Spleen (tissue), 11 donors: ENCODE measurements around the gene CREB3L4. TPM values are rescaled to one million over a fixed set of nuclear protein-coding genes. Genes with fewer than 3 reads are reported as not detected.

Experiments used
- DNase-seq: peaks from one replicate; pipeline ENCODE4 v3.0.0-alpha.2; 2020
- H3K27ac ChIP-seq, 8 donors: fragments of 200-600 bp; sonication (generic) in 7 of 8; 1 replicate in 4 of 8; 2 replicates in 4 of 8; pipeline versions ENCODE4 v1.5.0 to v1.8.0; 2016 to 2021; ENCODE audit warnings: inconsistent platforms in 4 of 8, mild to moderate bottlenecking in 4 of 8, moderate library complexity in 1 of 8
- H3K27me3 ChIP-seq, 7 donors: fragments of 200-600 bp; sonication (generic) in 6 of 7; replicated peaks in 1 of 7; 1 replicate in 4 of 7; 2 replicates in 3 of 7; pipeline versions ENCODE4 v1.5.0 to v1.8.0; 2016 to 2021; ENCODE audit warnings: inconsistent platforms in 3 of 7, mild to moderate bottlenecking in 1 of 7
- H3K36me3 ChIP-seq, 6 donors: fragments of 200-600 bp; sonication (generic) in 5 of 6; 1 replicate in 4 of 6; 2 replicates in 2 of 6; pipeline versions ENCODE4 v1.5.0 to v1.8.0; 2016 to 2021; ENCODE audit warnings: inconsistent platforms in 2 of 6
- H3K4me1 ChIP-seq, 6 donors: fragments of 200-600 bp; sonication (generic) in 5 of 6; 1 replicate in 3 of 6; 2 replicates in 3 of 6; pipeline versions ENCODE4 v1.5.0 to v1.8.0; 2016 to 2021; ENCODE audit warnings: inconsistent platforms in 3 of 6
- H3K4me3 ChIP-seq, 8 donors: fragments of 200-600 bp; sonication (generic) in 7 of 8; 1 replicate in 4 of 8; 2 replicates in 4 of 8; pipeline versions ENCODE4 v1.5.0 to v1.8.0; 2016 to 2021; ENCODE audit warnings: inconsistent platforms in 4 of 8, mild to moderate bottlenecking in 4 of 8, moderate library complexity in 2 of 8
- H3K9me3 ChIP-seq, 8 donors: fragments of 200-600 bp; sonication (generic) in 7 of 8; 1 replicate in 4 of 8; 2 replicates in 4 of 8; pipeline versions ENCODE4 v1.5.0 to v1.8.0; 2016 to 2021; ENCODE audit warnings: inconsistent platforms in 4 of 8
- CTCF ChIP-seq, 11 experiments: fragments of 200-600 bp in 7 of 11; fragments of 450-650 bp in 4 of 11; sonication (generic) in 4 of 11; IDR thresholded peaks in 8 of 11; conservative IDR thresholded peaks in 3 of 11; 1 replicate in 7 of 11; 2 replicates in 4 of 11; pipeline versions ENCODE4 v1.4.0 to v1.8.0; 2016 to 2021; ENCODE audit warnings: antibody characterized with exemption in 11 of 11, inconsistent platforms in 4 of 11, mild to moderate bottlenecking in 1 of 11
- POLR2A ChIP-seq, 3 donors: fragments of 450-650 bp; IDR thresholded peaks; one replicate each; pipeline ENCODE4 v1.5.1; 2017; ENCODE audit warnings: antibody characterized with exemption in 3 of 3, mild to moderate bottlenecking in 1 of 3
- POLR2AphosphoS5 ChIP-seq, 3 donors: sonication (generic); formaldehyde crosslinking; IDR thresholded peaks; one replicate each; pipeline ENCODE4 v1.5.1; 2017; ENCODE audit warnings: antibody characterized with exemption in 3 of 3
- WGBS, 5 donors: extraction: QIAGEN DNeasy Blood & Tissue Kit in 3 of 5; methylation state at CpG; one replicate each; pipeline versions ENCODE4 v1.1.5 to v1.1.7; 2013 to 2018; 5-methylcytosine and 5-hydroxymethylcytosine counted together
- intact Hi-C: fragments of 100-400 bp; cut with DNase I; formaldehyde crosslinking; loops from one replicate; pipeline ENCODE4 v1.15.0; 2023; ENCODE audit warnings: low total_unique reads
- microRNA-seq, 3 donors: library from miRNA; unstranded; fragments of <30 nt; microRNA quantifications; one replicate each; pipeline versions ENCODE4 to v1.1.0, GENCODE V29; 2019 to 2020
- polyA plus RNA-seq, 3 donors: library from polyadenylated mRNA; stranded (reverse); fragments of 200-250 nt; gene quantifications; one replicate each; pipeline ENCODE4 v1.2.1, GENCODE V29; 2013
- small RNA-seq, 4 donors: library from RNA; depleted of rRNA; stranded (forward); fragments of <200 nt; gene quantifications; one replicate each; pipeline ENCODE3, GENCODE V24; 2016
- total RNA-seq, 7 donors: library from RNA; depleted of rRNA in 3 of 7; stranded (reverse); fragments of >200 nt in 3 of 7; fragmentation: NEBNext Ultra II Directional in 4 of 7; extraction: Animal tissue kit (Norgen Biotek cat#: 25700) in 4 of 7; gene quantifications; one replicate each; pipeline versions ENCODE4 v1.1.0 to v1.2.1, GENCODE V29; 2016 to 2021
- donor health status: healthy with polysubstance abuse.
- donor health status: DM: no; HTN: no; CAD: no; lungs with moderate emphysema.
- donor health status: DM: no; HTN: no; CAD: no.
- donor health status: Bipolar disorder and iron deficiency.
- donor health status: healthy.
- donor health status: DM: no; HTN: no; CAD: no.
- donor health status: DM: yes; HTN: yes; CAD: no.

The CREB3L4 gene
- total and polyA plus RNA-seq, 10 donors: 6.1 to 18.0 (median 9.5) TPM

DNA sequence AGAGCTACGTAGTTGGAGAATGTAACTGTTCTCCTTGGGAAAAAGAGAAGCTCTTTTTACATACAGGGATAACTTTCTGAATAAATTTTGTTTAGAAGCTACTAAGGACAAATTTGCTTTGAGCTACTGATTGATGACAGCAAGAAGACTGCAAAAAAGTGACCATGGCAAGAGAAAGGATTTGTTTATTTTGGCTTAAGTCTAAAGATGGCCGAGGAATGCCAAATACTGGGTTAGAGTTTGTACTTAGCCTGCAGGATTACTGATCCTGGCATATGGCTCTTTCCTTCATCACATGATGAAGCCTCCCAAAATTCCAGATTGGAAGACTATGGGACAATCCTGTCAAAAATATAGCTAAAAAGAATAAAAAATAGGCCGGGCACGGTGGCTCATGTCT, 51.6 kb downstream of the CREB3L4 start:
- TF ChIP-seq POLR2AphosphoS5 (IDR thresholded peaks at IDR 0.05): no peak
- TF ChIP-seq POLR2A (IDR thresholded peaks at IDR 0.05): no peak
- no peak for TF ChIP-seq CTCF (IDR thresholded peaks at IDR 0.05 in 8 of 11, conservative IDR thresholded peaks at IDR 0.05 in 3 of 11)
- Histone ChIP-seq H3K4me1 (no peaks in the 10 kb centered on the region), H3K27me3 (no peaks in the 10 kb centered on the region), H3K36me3 (no peaks in the 10 kb centered on the region), H3K4me3 (no peak overlapping the region), H3K27ac (no peak overlapping the region), H3K9me3 (no peaks in the 10 kb centered on the region)
- intact Hi-C loops: loop anchor here (10.0 kb wide), 1 partner anchor 126 kb away; no protein-coding TSS in a partner anchor
- DNase-seq: no peak
- WGBS, 5 donors: 88 to 98% (median 93%) methylated on average over 4 of the region's 4 CpGs

- no peak overlapping the region for H3K4me3 ChIP-seq
- no peak for TF ChIP-seq POLR2A (IDR thresholded peaks at IDR 0.05)
- TF ChIP-seq CTCF (IDR thresholded peaks at IDR 0.05 in 8 of 11, conservative IDR thresholded peaks at IDR 0.05 in 3 of 11): no peak
- H3K27ac ChIP-seq: no peak overlapping the region
- H3K27me3 ChIP-seq: no peaks in the 10 kb centered on the region
- 82 to 95% (median 88%) methylated on average over 1 of the region's 1 CpG for WGBS, 5 donors
- no peaks in the 10 kb centered on the region for H3K36me3 ChIP-seq
- H3K9me3 ChIP-seq: no peaks in the 10 kb centered on the region
- intact Hi-C loops: loop anchor here (10.0 kb wide), 1 partner anchor 125 kb away; no protein-coding TSS in a partner anchor
- DNase-seq: no peak
- H3K4me1 ChIP-seq: no peaks in the 10 kb centered on the region
These were observed 52.2 kb downstream of the CREB3L4 start for GRCh38 chr1:154019940-154020339.

Small RNA genes lying within 50 kb of the gene (microRNA-seq; reads per million reads assigned to microRNA genes)
- 0.28 to 2.2 (median 1.1) reads per million in 3 donors for gene MIR6737

Small RNA genes lying within 50 kb of the gene (small RNA-seq; reads per million reads assigned to genes)
- gene MIR6737: 0 to 0.08 (median 0) reads per million in 4 donors

Other genes with a start within 250 kb of the CREB3L4 start
- 10 to 100 TPM; 38.1 to 66.2 (median 49.0) TPM for gene INTS3, start 239.9 kb upstream of the CREB3L4 start, total RNA-seq
- 10 to 100 TPM; 24.7 to 51.9 (median 46.6) TPM for gene INTS3, start 239.9 kb upstream of the CREB3L4 start, polyA plus RNA-seq
- 10 to 100 TPM; 11.1 to 28.4 (median 20.0) TPM for gene SLC27A3, start 192.5 kb upstream of the CREB3L4 start, total RNA-seq
- gene SLC27A3, start 192.5 kb upstream of the CREB3L4 start, polyA plus RNA-seq: 10 to 100 TPM; 23.4 to 54.5 (median 48.6) TPM
- 10 to 100 TPM; 44.2 to 68.1 (median 60.4) TPM for gene GATAD2B, start 44.9 kb upstream of the CREB3L4 start, total RNA-seq
- 1 to 10 TPM; 3.7 to 7.1 (median 3.9) TPM for gene GATAD2B, start 44.9 kb upstream of the CREB3L4 start, polyA plus RNA-seq
- gene DENND4B, start 21.2 kb upstream of the CREB3L4 start, total RNA-seq: 100 to 1,000 TPM; 135 to 211 (median 168) TPM
- 100 to 1,000 TPM in 2 of 3 donors, 10 to 100 TPM in 1; 47.7 to 106 (median 104) TPM for gene DENND4B, start 21.2 kb upstream of the CREB3L4 start, polyA plus RNA-seq
- 10 to 100 TPM; 34.8 to 80.1 (median 66.8) TPM for gene CRTC2, start 9.3 kb upstream of the CREB3L4 start, total RNA-seq
- 10 to 100 TPM; 37.7 to 79.7 (median 72.3) TPM for gene CRTC2, start 9.3 kb upstream of the CREB3L4 start, polyA plus RNA-seq
- 10 to 100 TPM; 66.7 to 88.4 (median 81.1) TPM for gene SLC39A1, start 4.4 kb upstream of the CREB3L4 start, total RNA-seq
- 10 to 100 TPM; 23.6 to 41.3 (median 40.6) TPM for gene SLC39A1, start 4.4 kb upstream of the CREB3L4 start, polyA plus RNA-seq
- gene JTB, start 9.8 kb downstream of the CREB3L4 start, total RNA-seq: 100 to 1,000 TPM in 5 of 7 donors, 10 to 100 TPM in 2; 97.9 to 222 (median 102) TPM
- gene JTB, start 9.8 kb downstream of the CREB3L4 start, polyA plus RNA-seq: 100 to 1,000 TPM; 184 to 243 (median 204) TPM
- gene RAB13, start 18.4 kb downstream of the CREB3L4 start, total RNA-seq: 100 to 1,000 TPM in 1 of 7 donors, 10 to 100 TPM in 6; 31.8 to 115 (median 49.4) TPM
- gene RAB13, start 18.4 kb downstream of the CREB3L4 start, polyA plus RNA-seq: 100 to 1,000 TPM in 1 of 3 donors, 10 to 100 TPM in 2; 94.9 to 111 (median 98.1) TPM
- gene RPS27, start 22.9 kb downstream of the CREB3L4 start, total RNA-seq: 1,000 to 10,000 TPM; 1,398 to 3,190 (median 2,190) TPM
- over 10,000 TPM; 15,000 to 23,475 (median 23,384) TPM for gene RPS27, start 22.9 kb downstream of the CREB3L4 start, polyA plus RNA-seq
- under 1 TPM in 5 of 7 donors, not detected in 2; 0.06 to 0.34 (median 0.10) TPM for gene NUP210L, start 187.2 kb downstream of the CREB3L4 start, total RNA-seq
- under 1 TPM in 1 of 3 donors, not detected in 2; 0.02 TPM for gene NUP210L, start 187.2 kb downstream of the CREB3L4 start, polyA plus RNA-seq
- gene TPM3, start 224.2 kb downstream of the CREB3L4 start, total RNA-seq: 100 to 1,000 TPM; 383 to 596 (median 456) TPM
- gene TPM3, start 224.2 kb downstream of the CREB3L4 start, polyA plus RNA-seq: 100 to 1,000 TPM; 221 to 315 (median 240) TPM
- gene CFAP141, start 238.4 kb downstream of the CREB3L4 start, total RNA-seq: not detected
- gene CFAP141, start 238.4 kb downstream of the CREB3L4 start, polyA plus RNA-seq: not detected